Measurements from ENCODE around the gene TTC39A.

- no peak for TF ChIP-seq CTCF (IDR thresholded peaks at IDR 0.05)
- TF ChIP-seq POLR2A (IDR thresholded peaks at IDR 0.05) = no peak
Observed at GRCh38 chr1:51354416-51354815, 24.1 kb upstream of the TTC39A start.
